Mucosa of stomach (tissue), 1 donor: ENCODE measurements around the gene MAP2K5.

Experiments used
- H3K27me3 ChIP-seq: one replicate; pipeline ENCODE4 v1.7.0; 2013; ENCODE audit warnings: mild to moderate bottlenecking, low read length; ENCODE audit not compliant: control insufficient read depth, insufficient read depth
- H3K36me3 ChIP-seq: one replicate; pipeline ENCODE4 v1.7.0; 2013; ENCODE audit warnings: low read length; ENCODE audit not compliant: control insufficient read depth, insufficient read depth
- H3K4me1 ChIP-seq: one replicate; pipeline ENCODE4 v1.7.0; 2013; ENCODE audit warnings: mild to moderate bottlenecking, low read length; ENCODE audit not compliant: control insufficient read depth, insufficient read depth
- H3K4me3 ChIP-seq: one replicate; pipeline ENCODE4 v1.7.0; 2013; ENCODE audit warnings: low read length
- H3K9ac ChIP-seq: one replicate; pipeline ENCODE4 v1.7.0; 2013; ENCODE audit warnings: mild to moderate bottlenecking, low read length, moderate library complexity
- H3K9me3 ChIP-seq: one replicate; pipeline ENCODE4 v1.7.0; 2013; ENCODE audit warnings: mild to moderate bottlenecking, low read length, moderate library complexity; ENCODE audit not compliant: control insufficient read depth
- donor health status: Pancreatic carcinoma.

MAP2K5 gene

DNA sequence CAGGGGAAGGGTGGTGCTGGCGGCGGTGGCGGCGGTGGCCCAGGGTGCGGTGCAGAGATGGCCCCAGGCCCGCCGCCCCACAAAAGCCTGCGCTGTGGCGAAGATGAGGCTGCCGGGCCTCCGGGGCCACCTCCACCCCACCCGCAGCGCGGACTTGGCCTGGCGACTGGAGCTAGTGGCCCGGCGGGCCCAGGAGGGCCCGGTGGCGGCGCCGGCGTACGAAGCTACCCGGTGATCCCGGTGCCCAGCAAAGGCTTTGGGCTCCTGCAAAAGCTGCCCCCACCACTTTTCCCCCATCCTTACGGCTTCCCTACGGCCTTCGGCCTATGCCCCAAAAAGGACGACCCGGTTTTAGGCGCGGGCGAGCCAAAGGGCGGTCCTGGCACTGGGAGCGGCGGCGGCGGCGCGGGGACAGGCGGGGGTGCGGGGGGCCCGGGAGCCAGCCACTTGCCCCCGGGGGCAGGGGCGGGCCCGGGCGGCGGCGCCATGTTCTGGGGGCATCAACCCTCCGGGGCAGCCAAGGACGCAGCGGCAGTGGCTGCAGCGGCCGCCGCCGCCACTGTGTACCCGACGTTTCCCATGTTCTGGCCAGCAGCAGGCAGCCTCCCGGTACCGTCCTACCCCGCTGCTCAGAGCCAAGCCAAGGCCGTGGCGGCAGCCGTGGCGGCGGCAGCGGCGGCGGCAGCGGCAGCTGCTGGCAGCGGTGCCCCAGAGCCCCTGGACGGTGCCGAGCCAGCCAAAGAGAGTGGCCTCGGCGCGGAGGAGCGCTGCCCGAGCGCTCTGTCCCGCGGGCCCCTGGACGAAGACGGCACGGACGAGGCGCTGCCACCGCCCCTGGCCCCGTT is 284.4 kb downstream of the MAP2K5 start:
- H3K9me3 ChIP-seq = no peaks in the 10 kb centered on the region
- no peak overlapping the region for H3K4me3 ChIP-seq
- H3K4me1 ChIP-seq = peaks cover 45% of the 10 kb centered on the region
- H3K9ac ChIP-seq = no peak overlapping the region
- peaks cover 95% of the 10 kb centered on the region for H3K27me3 ChIP-seq
- H3K36me3 ChIP-seq = no peaks in the 10 kb centered on the region

- H3K4me3 ChIP-seq = no peak overlapping the region
- H3K4me1 ChIP-seq = peaks cover 41% of the 10 kb centered on the region
- H3K27me3 ChIP-seq = peaks cover 95% of the 10 kb centered on the region
Measured at GRCh38 chr15:67827562-67828277, 285.2 kb downstream of the MAP2K5 start.

DNA sequence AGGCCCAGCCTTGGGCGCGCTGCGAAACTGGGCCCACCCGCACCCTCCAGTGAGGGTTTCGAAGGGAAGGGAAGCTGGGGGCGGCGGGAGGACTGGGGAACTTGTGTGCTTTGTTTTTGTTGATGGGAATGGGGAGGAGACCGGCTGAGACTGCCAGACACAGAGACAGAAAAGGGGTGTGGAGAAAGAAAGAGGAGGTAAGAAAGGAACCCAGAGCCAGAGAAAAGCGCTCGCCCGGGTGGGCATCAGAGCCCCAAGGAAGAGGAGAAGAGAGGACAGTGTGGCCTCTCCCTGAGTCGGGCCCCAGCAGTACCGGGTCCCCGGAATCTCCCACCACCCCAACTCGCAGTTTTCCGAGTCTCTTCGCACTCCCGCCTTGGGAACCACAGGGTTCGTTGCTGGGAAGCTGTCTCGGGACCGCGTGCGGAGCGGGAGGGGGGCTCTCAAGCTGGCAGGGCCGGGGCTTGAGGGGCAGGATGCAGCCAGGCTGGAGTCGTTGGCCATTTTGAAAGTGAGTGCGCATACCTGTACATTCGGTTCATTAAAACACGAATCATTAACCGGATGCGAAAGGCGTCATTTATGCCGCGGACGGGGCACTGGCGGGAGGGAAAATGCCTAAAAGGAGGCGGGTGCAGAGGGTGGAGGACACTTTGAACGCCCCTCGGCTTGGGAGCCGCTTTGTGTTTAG is 285.9 kb downstream of the MAP2K5 start:
- Histone ChIP-seq H3K27me3 (peaks cover 97% of the 10 kb centered on the region), H3K4me3 (no peak overlapping the region), H3K4me1 (peaks cover 45% of the 10 kb centered on the region), H3K9ac (no peak overlapping the region), H3K36me3 (no peaks in the 10 kb centered on the region), H3K9me3 (no peaks in the 10 kb centered on the region)

More at GRCh38 chr15:67827562-67828277, 285.2 kb downstream of the MAP2K5 start:
- no peak overlapping the region for H3K9ac ChIP-seq
- H3K9me3 ChIP-seq = no peaks in the 10 kb centered on the region
- no peaks in the 10 kb centered on the region for H3K36me3 ChIP-seq

- H3K4me1 ChIP-seq = peaks cover 51% of the 10 kb centered on the region
- no peak overlapping the region for H3K9ac ChIP-seq
- no peak overlapping the region for H3K4me3 ChIP-seq
- H3K27me3 ChIP-seq = peaks cover 97% of the 10 kb centered on the region
- H3K36me3 ChIP-seq = no peaks in the 10 kb centered on the region
- no peaks in the 10 kb centered on the region for H3K9me3 ChIP-seq
Measured at GRCh38 chr15:67828969-67829646, 286.6 kb downstream of the MAP2K5 start.

DNA sequence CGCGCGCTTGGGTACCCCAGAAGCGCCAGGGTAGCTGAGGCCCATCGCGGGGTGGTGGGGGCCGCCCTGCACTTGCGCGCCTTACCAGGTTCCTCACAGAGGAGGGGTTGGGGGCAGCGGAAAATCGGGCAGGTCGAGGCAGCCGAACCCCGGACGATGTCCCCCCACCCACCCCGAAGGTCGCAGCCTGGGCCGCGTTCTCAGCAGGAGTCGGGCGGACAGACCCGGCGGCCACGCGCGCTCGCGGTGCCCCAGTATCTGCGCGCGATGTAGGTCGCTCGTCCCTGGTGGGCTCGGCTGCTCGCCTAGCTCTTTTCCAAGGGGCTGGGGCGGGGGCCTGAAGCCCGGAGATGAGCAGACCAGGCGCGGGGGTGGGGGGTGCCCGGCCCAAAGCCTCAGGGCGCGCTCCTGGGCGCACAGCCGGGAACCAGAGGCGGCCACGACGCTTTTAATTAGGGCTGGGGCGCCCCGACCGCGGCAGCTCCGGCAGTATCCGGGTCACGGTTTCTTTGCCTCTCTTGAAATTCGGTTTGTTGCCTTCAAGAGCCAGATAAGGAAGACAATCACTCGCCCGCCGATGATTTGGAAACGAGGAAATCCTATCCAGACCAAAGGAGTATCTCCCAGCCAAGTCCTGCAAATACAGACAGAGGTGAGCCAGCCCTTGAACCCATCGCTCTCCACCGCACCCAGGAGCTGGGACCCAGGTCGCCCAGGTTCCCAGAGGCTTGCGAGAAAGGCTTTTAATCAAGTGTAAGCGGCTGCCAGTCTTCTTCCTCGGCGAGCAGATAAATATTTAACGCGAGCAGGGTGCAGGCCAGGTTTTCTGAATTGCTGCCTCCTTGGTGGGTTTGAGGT is 287.4 kb downstream of the MAP2K5 start:
- peaks cover 52% of the 10 kb centered on the region for H3K4me1 ChIP-seq
- no peaks in the 10 kb centered on the region for H3K9me3 ChIP-seq
- no peak overlapping the region for H3K9ac ChIP-seq
- no peak overlapping the region for H3K4me3 ChIP-seq
- no peaks in the 10 kb centered on the region for H3K36me3 ChIP-seq
- peaks cover 97% of the 10 kb centered on the region for H3K27me3 ChIP-seq

DNA sequence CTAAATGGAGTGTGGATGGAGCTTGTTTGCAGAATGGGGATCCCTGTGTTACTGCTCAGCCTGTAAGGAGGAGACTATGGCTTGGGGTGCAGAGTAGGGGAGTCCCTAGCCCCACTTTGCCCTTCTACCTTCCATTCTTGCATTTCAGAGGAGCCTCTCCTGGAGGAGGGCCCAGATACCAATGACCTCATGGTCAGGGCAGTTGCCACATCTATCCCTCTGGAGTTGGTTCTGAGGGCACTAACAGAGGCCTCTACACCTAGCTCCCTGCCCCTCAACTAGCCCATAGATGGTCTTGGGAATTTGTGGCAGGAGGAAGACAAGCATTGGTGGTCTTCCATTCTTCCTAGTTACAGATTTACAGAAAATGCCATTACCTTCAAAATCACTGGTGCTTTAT is 288.9 kb downstream of the MAP2K5 start:
- no peak overlapping the region for H3K9ac ChIP-seq
- no peaks in the 10 kb centered on the region for H3K36me3 ChIP-seq
- H3K4me3 ChIP-seq = no peak overlapping the region
- peaks cover 98% of the 10 kb centered on the region for H3K27me3 ChIP-seq
- H3K9me3 ChIP-seq = no peaks in the 10 kb centered on the region
- H3K4me1 ChIP-seq = peaks cover 59% of the 10 kb centered on the region

DNA sequence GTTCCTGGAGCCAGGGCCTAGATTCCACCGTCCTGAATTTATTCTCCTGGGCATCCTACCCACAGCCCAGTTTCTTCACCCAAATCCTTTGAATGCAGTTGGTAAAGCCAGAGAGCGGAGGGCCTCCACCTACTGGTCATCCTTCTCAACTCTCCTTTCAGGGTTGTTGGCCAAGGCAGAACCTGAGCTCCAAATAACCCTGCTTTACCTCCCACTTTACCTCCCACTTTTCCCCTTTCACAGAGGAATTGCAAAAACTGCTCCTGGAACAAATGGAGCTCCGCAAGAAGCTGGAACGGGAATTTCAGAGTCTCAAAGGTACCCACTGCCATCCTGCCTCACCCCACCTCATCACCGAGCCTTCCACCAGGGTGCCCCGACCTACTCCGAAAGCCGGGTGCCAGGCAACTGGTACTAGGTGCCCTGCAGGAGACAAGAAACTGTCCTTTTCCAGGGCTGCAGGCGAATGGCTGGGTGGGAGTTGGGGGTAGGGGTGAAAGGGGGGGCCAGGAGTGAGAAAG is 289.6 kb downstream of the MAP2K5 start:
- no peak overlapping the region for H3K4me3 ChIP-seq
- H3K9ac ChIP-seq = no peak overlapping the region
- peaks cover 91% of the 10 kb centered on the region for H3K27me3 ChIP-seq
- H3K4me1 ChIP-seq = peaks cover 59% of the 10 kb centered on the region
- no peaks in the 10 kb centered on the region for H3K36me3 ChIP-seq
- H3K9me3 ChIP-seq = no peaks in the 10 kb centered on the region

GRCh38 chr15:67832897-67833709 is 290.6 kb downstream of the MAP2K5 start:
- Histone ChIP-seq H3K9ac (no peak overlapping the region), H3K4me1 (peaks cover 52% of the 10 kb centered on the region), H3K27me3 (peaks cover 89% of the 10 kb centered on the region), H3K4me3 (no peak overlapping the region), H3K36me3 (no peaks in the 10 kb centered on the region), H3K9me3 (no peaks in the 10 kb centered on the region)

DNA sequence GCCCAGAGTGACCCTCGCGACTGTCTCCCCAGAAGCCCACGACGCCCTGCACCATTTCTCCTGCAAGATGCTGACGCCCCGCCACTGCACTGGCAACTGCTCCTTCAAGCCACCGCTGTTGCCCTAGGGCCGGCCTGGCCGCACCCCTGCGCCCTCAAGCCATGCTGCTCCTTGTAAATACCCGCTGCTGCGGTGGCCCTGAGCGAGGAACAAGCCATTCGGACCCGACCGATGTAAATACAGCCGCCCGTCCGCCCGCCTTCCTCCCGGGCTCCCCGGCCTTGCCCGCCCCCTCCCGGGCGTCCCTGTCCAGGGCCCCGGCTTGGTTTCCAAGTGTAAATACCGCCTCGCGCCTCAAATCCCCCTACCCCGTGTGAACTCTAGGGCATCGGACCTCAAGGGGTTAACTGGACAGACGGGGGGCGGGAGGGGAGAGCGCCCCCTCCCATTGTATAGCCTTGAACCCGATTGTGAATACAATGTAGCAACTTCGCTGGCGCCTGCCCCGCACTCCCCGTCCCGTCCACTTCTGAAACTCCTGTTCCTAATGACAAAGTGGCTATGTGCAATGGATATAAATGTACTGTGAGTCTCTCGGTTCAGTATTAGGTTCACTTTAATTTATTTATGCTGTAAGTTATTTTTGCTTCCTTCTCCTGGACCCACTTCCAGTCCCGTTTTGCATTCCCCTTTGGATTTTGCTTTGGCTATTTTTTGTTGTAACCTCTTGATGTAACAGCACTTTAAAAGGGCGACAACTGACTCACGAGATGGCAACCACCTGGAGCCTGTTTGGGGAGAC is 291.4 kb downstream of the MAP2K5 start:
- no peak overlapping the region for H3K4me3 ChIP-seq
- H3K27me3 ChIP-seq = peaks cover 87% of the 10 kb centered on the region
- no peaks in the 10 kb centered on the region for H3K9me3 ChIP-seq
- H3K4me1 ChIP-seq = peaks cover 49% of the 10 kb centered on the region
- no peaks in the 10 kb centered on the region for H3K36me3 ChIP-seq
- no peak overlapping the region for H3K9ac ChIP-seq
